Astrocyte (in vitro differentiated cells and primary cell): ENCODE results near the gene ALDH3B2.

Experiments
- EZH2 ChIP-seq: IDR thresholded peaks from 2 replicates; pipeline ENCODE4 v1.6.1; 2012; ENCODE audit warnings: mild to moderate bottlenecking, low read length, inconsistent platforms; ENCODE audit not compliant: insufficient read depth
- TF ChIP-seq, protein P1 (sequence below): IDR thresholded peaks from 2 replicates; pipeline ENCODE4 v1.5.1; 2011; ENCODE audit warnings: low read depth, mild to moderate bottlenecking, inconsistent platforms, low read length, moderate library complexity; ENCODE audit not compliant: insufficient read depth

DNA sequence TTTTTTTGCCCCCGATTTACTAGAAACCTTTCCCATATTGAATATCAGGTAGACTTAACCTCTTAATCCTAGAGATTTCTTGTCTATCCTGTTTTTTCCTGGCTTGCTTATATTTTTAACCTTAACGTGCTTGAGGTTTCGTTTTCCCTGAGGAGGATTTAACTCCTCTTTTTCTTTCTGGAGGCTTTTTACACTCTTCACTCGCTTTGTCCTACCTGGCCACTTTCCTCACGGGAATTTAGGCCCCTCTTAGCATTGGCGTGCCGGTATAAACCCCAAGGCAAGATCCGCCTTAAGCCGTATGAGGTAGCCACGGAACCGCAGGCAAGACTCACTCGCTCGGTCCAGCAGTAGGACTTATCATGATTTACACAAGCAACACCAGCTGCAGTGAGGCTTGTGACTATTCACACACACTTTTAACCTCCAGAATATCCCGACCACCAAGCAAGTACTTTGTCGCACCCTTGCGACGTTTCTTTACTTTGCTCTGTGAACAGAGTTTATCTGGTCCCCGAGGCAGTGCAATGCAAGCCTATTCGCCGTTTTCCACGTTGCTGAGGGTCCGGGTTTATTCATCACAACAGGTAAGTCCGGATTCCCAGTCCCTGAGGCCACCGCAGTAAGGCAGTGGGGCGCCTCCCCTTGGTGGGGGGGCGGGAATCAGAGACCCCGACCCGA, 20.6 kb upstream of the ALDH3B2 start:
- TF ChIP-seq, protein P1, sequence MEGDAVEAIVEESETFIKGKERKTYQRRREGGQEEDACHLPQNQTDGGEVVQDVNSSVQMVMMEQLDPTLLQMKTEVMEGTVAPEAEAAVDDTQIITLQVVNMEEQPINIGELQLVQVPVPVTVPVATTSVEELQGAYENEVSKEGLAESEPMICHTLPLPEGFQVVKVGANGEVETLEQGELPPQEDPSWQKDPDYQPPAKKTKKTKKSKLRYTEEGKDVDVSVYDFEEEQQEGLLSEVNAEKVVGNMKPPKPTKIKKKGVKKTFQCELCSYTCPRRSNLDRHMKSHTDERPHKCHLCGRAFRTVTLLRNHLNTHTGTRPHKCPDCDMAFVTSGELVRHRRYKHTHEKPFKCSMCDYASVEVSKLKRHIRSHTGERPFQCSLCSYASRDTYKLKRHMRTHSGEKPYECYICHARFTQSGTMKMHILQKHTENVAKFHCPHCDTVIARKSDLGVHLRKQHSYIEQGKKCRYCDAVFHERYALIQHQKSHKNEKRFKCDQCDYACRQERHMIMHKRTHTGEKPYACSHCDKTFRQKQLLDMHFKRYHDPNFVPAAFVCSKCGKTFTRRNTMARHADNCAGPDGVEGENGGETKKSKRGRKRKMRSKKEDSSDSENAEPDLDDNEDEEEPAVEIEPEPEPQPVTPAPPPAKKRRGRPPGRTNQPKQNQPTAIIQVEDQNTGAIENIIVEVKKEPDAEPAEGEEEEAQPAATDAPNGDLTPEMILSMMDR: no peak
- TF ChIP-seq EZH2: no peak
